ENCODE results near the gene TSPAN32. TPM values are rescaled to one million over a fixed set of nuclear protein-coding genes. Genes with fewer than 3 reads are reported as not detected.

TSPAN32 gene
- total RNA-seq, 1 experiment from 2014 or later: not detected

GRCh38 chr11:2256293-2256913 lies 45.4 kb upstream of the TSPAN32 start:
- in situ Hi-C loops (cut with HindIII; ENCODE audit: low pct_unique_long_range_greater_than_20kb, low sequenced_read_pairs) (no loop called here), intact Hi-C loops (cut with micrococcal nuclease; ENCODE audit: unreplicated experiment) (no loop called here)
- ChIA-PET CTCF (no interaction called here), POLR2A (no interaction called here)
- TF ChIP-seq REST (IDR thresholded peaks at IDR 0.05; ENCODE audit: insufficient read depth in 1 of 2, low read depth in 2 of 2, low read length in 1 of 2): no peak
- no peak for TF ChIP-seq TCF7L2 (IDR thresholded peaks at IDR 0.05; ENCODE audit: low read depth, low read length)
- TF ChIP-seq SIN3A (IDR thresholded peaks at IDR 0.05; ENCODE audit: borderline replicate concordance, insufficient read depth, low read depth, low read length): no peak
- TF ChIP-seq POLR2AphosphoS5 (IDR thresholded peaks at IDR 0.05; ENCODE audit: low read depth, low read length): no peak
- TF ChIP-seq CTCF (IDR thresholded peaks at IDR 0.05): no peak
- H3K27me3 ChIP-seq (ENCODE audit: control insufficient read depth, insufficient read depth, low read length): no peaks in the 10 kb centered on the region
- no TSS peak for BruUV-seq (replicated peaks)
- no peak for DNase-seq (ENCODE audit: low read depth, low spot score)
- H3K27ac ChIP-seq (ENCODE audit: low read length): no peak overlapping the region
- H3K9me3 ChIP-seq (ENCODE audit: control insufficient read depth, insufficient read depth, low read depth, low read length): no peaks in the 10 kb centered on the region
- H3K36me3 ChIP-seq (ENCODE audit: control insufficient read depth, insufficient read depth, low read length): no peaks in the 10 kb centered on the region
- H3K4me1 ChIP-seq (ENCODE audit: control insufficient read depth, insufficient read depth, low read length): no peaks in the 10 kb centered on the region
- H3K4me3 ChIP-seq (ENCODE audit: low read depth in 2 of 2, low read length in 2 of 2): no peak overlapping the region
- 0 out of 2 replicates have a peak, but pooled peaks have one; percentile 29 for ATAC-seq

- no peak for DNase-seq (ENCODE audit: low read depth, low spot score)
- Histone ChIP-seq H3K4me1 (ENCODE audit: control insufficient read depth, insufficient read depth, low read length) (no peaks in the 10 kb centered on the region), H3K9me3 (ENCODE audit: control insufficient read depth, insufficient read depth, low read depth, low read length) (no peaks in the 10 kb centered on the region), H3K4me3 (ENCODE audit: low read depth in 2 of 2, low read length in 2 of 2) (no peak overlapping the region), H3K27me3 (ENCODE audit: control insufficient read depth, insufficient read depth, low read length) (no peaks in the 10 kb centered on the region), H3K27ac (ENCODE audit: low read length) (no peak overlapping the region), H3K36me3 (ENCODE audit: control insufficient read depth, insufficient read depth, low read length) (no peaks in the 10 kb centered on the region)
- ChIA-PET POLR2A (no interaction called here), CTCF (no interaction called here)
- in situ Hi-C loops (cut with HindIII; ENCODE audit: low pct_unique_long_range_greater_than_20kb, low sequenced_read_pairs): no loop called here
- TF ChIP-seq CTCF (IDR thresholded peaks at IDR 0.05) (no peak), REST (IDR thresholded peaks at IDR 0.05; ENCODE audit: insufficient read depth in 1 of 2, low read depth in 2 of 2, low read length in 1 of 2) (no peak), SIN3A (IDR thresholded peaks at IDR 0.05; ENCODE audit: borderline replicate concordance, insufficient read depth, low read depth, low read length) (no peak), TCF7L2 (IDR thresholded peaks at IDR 0.05; ENCODE audit: low read depth, low read length) (no peak), POLR2AphosphoS5 (IDR thresholded peaks at IDR 0.05; ENCODE audit: low read depth, low read length) (no peak)
- intact Hi-C loops (cut with micrococcal nuclease; ENCODE audit: unreplicated experiment): no loop called here
- no peak for ATAC-seq
- BruUV-seq (replicated peaks): no TSS peak
Measured at GRCh38 chr11:2256951-2257700, 44.7 kb upstream of the TSPAN32 start.
